SK-N-SH (cell line): ENCODE data around the gene DGUOK.

Experiments
- EP300 ChIP-seq, 2 experiments: IDR thresholded peaks; 2 replicates each; pipeline versions ENCODE4 v1.4.0 to v1.6.1; 2012; ENCODE audit warnings: borderline replicate concordance in 1 of 2, low read depth in 1 of 2, low read length in 1 of 2
- GATA2 ChIP-seq: sonication (generic); formaldehyde crosslinking; IDR thresholded peaks from 2 replicates; pipeline ENCODE4 v1.5.0; 2020; ENCODE audit warnings: mild to moderate bottlenecking, missing genetic modification reagents
- MEF2A ChIP-seq: IDR thresholded peaks from 2 replicates; pipeline ENCODE4 v1.4.0; 2012; ENCODE audit warnings: low read depth, borderline replicate concordance
- RFX5 ChIP-seq: IDR thresholded peaks from 2 replicates; pipeline ENCODE4 v1.6.1; 2012; ENCODE audit warnings: mild to moderate bottlenecking, improper control_type of control experiment, low read length
- SIN3A ChIP-seq: IDR thresholded peaks from 2 replicates; pipeline ENCODE4 v1.6.1; 2012; ENCODE audit warnings: low read depth, mild to moderate bottlenecking, low read length, moderate library complexity, borderline replicate concordance
- ZBTB33 ChIP-seq: IDR thresholded peaks from 2 replicates; pipeline ENCODE4 v1.4.0; 2012; ENCODE audit warnings: low read depth, borderline replicate concordance
- TF ChIP-seq, protein P1 (sequence below): fragments of 200-600 bp; sonication (generic); IDR thresholded peaks from 2 replicates; pipeline ENCODE4 v1.6.1; 2017; ENCODE audit warnings: antibody characterized with exemption, mild to moderate bottlenecking, moderate library complexity
- TF ChIP-seq, protein P2 (sequence below): IDR thresholded peaks from 2 replicates; pipeline ENCODE4 v1.4.0; 2012; ENCODE audit warnings: low read depth, borderline replicate concordance

GRCh38 chr2:73993778-73994177 lies 67.1 kb downstream of the DGUOK start:
- TF ChIP-seq, protein P1, sequence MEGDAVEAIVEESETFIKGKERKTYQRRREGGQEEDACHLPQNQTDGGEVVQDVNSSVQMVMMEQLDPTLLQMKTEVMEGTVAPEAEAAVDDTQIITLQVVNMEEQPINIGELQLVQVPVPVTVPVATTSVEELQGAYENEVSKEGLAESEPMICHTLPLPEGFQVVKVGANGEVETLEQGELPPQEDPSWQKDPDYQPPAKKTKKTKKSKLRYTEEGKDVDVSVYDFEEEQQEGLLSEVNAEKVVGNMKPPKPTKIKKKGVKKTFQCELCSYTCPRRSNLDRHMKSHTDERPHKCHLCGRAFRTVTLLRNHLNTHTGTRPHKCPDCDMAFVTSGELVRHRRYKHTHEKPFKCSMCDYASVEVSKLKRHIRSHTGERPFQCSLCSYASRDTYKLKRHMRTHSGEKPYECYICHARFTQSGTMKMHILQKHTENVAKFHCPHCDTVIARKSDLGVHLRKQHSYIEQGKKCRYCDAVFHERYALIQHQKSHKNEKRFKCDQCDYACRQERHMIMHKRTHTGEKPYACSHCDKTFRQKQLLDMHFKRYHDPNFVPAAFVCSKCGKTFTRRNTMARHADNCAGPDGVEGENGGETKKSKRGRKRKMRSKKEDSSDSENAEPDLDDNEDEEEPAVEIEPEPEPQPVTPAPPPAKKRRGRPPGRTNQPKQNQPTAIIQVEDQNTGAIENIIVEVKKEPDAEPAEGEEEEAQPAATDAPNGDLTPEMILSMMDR: no peak
- TF ChIP-seq, protein P2, sequence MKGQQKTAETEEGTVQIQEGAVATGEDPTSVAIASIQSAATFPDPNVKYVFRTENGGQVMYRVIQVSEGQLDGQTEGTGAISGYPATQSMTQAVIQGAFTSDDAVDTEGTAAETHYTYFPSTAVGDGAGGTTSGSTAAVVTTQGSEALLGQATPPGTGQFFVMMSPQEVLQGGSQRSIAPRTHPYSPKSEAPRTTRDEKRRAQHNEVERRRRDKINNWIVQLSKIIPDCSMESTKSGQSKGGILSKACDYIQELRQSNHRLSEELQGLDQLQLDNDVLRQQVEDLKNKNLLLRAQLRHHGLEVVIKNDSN: no peak
- TF ChIP-seq MEF2A (no peak), GATA2 (no peak), EP300 (IDR thresholded peaks at IDR 0.05; ENCODE audit: borderline replicate concordance in 1 of 2, low read depth in 1 of 2, low read length in 1 of 2) (no peak), ZBTB33 (no peak), SIN3A (no peak), RFX5 (no peak)
